GM13977 (cell line): ENCODE data around the gene DNAJC16.
"Not testable (repeated sequence)": the region's sequence is repeated elsewhere in the genome, so short reads cannot be mapped to it uniquely, and the experiment has no call there.

ENCODE experiments used
- DNase-seq: peaks from one replicate; pipeline ENCODE4 v3.0.0; 2012; ENCODE audit warnings: low spot score
- CTCF ChIP-seq: IDR thresholded peaks from 2 replicates; pipeline ENCODE4 v1.5.1; 2012; ENCODE audit warnings: mild to moderate bottlenecking, control low read depth; ENCODE audit not compliant: insufficient read depth; ENCODE audit errors: extremely low read depth, missing control alignments
- in situ Hi-C: fragments of 300-500 bp; cut with MboI; formaldehyde crosslinking; loops from one replicate; pipeline ENCODE4 v1.12.0; 2022; ENCODE audit warnings: low sequenced_read_pairs, low pct_unique_long_range_greater_than_20kb, mixed read lengths, inconsistent platforms; ENCODE audit not compliant: unreplicated experiment

The DNAJC16 gene

GRCh38 chr1:15485636-15486035, 41.0 kb upstream of the DNAJC16 start:
- TF ChIP-seq CTCF, result no peak
- in situ Hi-C loops, result no loop called here

GRCh38 chr1:15486844-15487610, 39.6 kb upstream of the DNAJC16 start:
- DNase-seq, in situ Hi-C loops: not testable (repeated sequence)

More at GRCh38 chr1:15485636-15486035, 41.0 kb upstream of the DNAJC16 start:
- no peak for DNase-seq

- TF ChIP-seq CTCF, result no peak
- in situ Hi-C loops, result no loop called here
- no peak for DNase-seq
Measured at GRCh38 chr1:15488371-15488770, 38.3 kb upstream of the DNAJC16 start.

- no peak for DNase-seq
- no peak for TF ChIP-seq CTCF
- in situ Hi-C loops, result no loop called here
Measured at GRCh38 chr1:15489052-15489736, 37.5 kb upstream of the DNAJC16 start.

GRCh38 chr1:15491010-15491409, 35.6 kb upstream of the DNAJC16 start:
- in situ Hi-C loops, DNase-seq: not testable (repeated sequence)

- in situ Hi-C loops, result no loop called here
- no peak for DNase-seq
- TF ChIP-seq CTCF, result no peak
Measured at GRCh38 chr1:15492596-15492995, 34.1 kb upstream of the DNAJC16 start.

GRCh38 chr1:15493869-15494390, 32.7 kb upstream of the DNAJC16 start:
- in situ Hi-C loops, result no loop called here
- DNase-seq, result no peak
- no peak for TF ChIP-seq CTCF
